Tibial nerve (tissue), 3 donors: ENCODE measurements around the gene CA12.

ENCODE experiments used
- POLR2A ChIP-seq, 2 donors: fragments of 450-650 bp; IDR thresholded peaks; one replicate each; pipeline ENCODE4 v1.6.1; 2017; ENCODE audit warnings: antibody characterized with exemption in 2 of 2, mild to moderate bottlenecking in 2 of 2, moderate library complexity in 2 of 2
- TF ChIP-seq, protein P1 (sequence below), 5 experiments: fragments of 200-600 bp in 3 of 5; fragments of 450-650 bp in 2 of 5; sonication (generic) in 3 of 5; IDR thresholded peaks; one replicate each; pipeline ENCODE4 v1.5.1; 2016 to 2019; ENCODE audit warnings: antibody characterized with exemption in 5 of 5, mild to moderate bottlenecking in 3 of 5, moderate library complexity in 2 of 5

DNA sequence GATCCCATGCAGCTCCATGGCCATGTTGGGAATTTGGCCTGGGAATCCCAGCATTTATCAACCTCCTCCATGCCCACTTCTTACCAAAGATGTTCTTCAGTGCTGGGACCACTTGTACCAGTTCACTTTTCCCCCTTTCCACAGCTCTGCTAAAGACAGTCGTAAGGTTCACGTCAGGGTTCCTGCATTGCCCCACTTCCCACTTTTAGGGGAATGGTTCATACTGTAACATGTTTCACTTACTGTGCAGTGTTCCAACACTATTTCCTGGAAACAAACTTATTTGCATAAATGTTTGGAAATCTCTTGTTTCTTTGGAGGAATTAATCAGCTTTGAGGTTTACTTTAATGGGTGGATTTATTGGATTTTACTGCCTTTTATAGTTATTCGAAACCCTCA lies 87.3 kb downstream of the CA12 start:
- no peak for TF ChIP-seq POLR2A (IDR thresholded peaks at IDR 0.05)
- TF ChIP-seq, protein P1, sequence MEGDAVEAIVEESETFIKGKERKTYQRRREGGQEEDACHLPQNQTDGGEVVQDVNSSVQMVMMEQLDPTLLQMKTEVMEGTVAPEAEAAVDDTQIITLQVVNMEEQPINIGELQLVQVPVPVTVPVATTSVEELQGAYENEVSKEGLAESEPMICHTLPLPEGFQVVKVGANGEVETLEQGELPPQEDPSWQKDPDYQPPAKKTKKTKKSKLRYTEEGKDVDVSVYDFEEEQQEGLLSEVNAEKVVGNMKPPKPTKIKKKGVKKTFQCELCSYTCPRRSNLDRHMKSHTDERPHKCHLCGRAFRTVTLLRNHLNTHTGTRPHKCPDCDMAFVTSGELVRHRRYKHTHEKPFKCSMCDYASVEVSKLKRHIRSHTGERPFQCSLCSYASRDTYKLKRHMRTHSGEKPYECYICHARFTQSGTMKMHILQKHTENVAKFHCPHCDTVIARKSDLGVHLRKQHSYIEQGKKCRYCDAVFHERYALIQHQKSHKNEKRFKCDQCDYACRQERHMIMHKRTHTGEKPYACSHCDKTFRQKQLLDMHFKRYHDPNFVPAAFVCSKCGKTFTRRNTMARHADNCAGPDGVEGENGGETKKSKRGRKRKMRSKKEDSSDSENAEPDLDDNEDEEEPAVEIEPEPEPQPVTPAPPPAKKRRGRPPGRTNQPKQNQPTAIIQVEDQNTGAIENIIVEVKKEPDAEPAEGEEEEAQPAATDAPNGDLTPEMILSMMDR (IDR thresholded peaks at IDR 0.05), result no peak
